HUDEP-2 (cell line): Measurements from ENCODE around the gene CPB2.

Experiments
- DNase-seq, 76 experiments: peaks; one replicate each; lab custom pipeline; 2025; ENCODE audit not compliant: unreplicated experiment in 76 of 76; lab: John Stamatoyannopoulos, UW

CPB2 gene

GRCh38 chr13:46101002-46101401, 3.8 kb downstream of the CPB2 start:
- no peak for DNase-seq

DNA sequence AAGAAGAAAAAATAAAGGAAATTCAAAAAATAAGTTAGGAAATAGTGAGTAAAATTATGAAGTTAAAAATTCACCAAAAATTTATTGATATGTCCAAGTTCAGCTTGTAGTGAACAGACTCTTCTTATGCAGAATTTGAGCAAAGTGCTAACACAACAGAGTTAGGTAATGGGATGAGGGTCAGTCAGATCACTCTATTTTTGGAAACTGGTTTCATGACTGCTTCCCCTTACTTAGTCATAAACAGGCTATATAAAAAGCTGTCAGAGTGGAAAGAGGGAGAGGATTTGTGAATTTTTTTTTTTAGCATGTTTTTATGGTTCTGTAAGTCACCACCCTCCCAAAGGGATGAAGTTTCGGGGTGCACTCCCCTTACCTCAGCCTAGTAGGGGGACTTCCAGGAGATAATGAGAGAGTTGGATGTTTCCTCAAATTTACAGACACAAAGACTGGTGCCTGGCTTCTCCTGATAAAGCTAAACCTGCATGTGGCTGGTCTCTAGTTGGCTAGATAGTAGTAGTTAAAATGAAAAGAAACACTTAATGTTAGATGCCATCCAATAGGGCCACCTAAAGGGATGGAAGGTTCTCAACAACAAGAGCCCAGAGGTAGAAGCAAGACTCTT, 4.5 kb downstream of the CPB2 start:
- DNase-seq: no peak

GRCh38 chr13:46097663-46098062, 7.2 kb downstream of the CPB2 start:
- no peak for DNase-seq

DNA sequence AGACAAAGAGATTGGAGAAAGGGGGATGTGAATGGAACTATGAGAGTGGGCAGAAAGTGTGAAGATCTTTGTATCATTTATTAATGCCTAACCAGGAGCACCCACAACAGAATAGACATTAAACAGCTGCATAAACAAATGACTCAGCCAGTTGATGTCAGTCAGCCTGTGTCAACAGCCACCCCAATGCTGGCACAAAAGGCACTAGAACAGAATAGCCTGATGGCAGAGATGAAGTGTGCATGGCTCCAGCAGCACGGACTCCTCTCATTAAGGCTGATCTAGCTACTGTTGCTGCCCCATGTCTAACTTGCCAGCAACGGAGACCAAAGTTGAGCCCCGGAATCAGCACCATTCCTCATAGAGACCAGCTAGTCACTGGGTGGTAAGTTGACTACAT, 7.8 kb downstream of the CPB2 start:
- no peak for DNase-seq

DNA sequence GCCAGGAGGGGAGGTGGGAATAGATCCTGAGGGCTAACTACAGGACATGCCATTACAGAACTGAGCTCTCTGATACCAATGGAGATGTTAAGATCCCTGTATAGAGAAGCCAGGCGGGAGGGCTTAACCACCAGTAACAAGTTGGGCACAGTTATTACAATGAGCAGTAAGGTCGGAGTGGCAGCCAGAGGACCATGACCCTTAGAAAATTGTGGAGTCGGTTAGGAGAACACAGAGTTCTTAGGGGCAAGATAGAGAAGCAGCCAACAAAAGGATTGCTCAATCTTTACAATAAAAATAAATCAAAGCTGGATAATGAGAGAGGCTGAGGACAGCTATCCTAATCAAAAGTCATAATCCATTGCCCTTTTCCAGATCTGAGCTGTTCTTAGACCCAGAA, 10.4 kb downstream of the CPB2 start:
- no peak for DNase-seq

DNA sequence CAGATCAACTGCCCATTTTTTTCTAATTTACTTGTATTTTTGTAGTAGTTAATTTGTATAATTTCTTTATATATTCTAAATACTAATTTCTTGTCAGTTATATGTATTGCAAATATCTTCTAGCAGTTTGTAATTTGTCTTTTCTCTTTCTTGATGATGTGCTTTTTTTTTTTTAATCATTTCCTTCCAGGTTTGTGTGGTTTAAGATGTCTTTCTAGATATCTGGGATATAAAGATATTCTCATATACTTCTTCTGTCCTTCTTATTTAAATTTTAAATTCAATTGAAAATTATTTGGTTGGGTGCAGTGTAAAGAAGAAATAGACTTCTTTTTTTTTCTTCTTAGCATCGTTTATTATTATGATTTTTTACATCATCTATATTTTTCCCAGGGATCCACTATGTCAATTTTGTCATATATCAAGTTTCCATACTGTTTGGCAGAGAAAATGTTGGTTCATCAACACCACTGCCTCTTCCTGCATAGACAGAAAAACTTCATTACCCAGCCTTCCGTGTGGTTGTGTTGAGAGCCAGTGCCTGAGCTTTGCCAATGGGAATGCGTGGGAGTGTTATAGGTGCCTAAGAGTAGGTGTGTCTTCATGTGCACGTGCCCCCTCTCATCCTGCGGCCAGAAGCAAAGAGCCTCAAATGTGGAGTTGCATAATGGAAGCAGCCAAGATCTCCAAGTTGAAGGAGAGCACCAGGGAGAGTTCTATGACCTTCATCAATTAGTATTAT, 15.8 kb downstream of the CPB2 start:
- peak in 1 of 76 experiments; percentile 6 for DNase-seq

DNA sequence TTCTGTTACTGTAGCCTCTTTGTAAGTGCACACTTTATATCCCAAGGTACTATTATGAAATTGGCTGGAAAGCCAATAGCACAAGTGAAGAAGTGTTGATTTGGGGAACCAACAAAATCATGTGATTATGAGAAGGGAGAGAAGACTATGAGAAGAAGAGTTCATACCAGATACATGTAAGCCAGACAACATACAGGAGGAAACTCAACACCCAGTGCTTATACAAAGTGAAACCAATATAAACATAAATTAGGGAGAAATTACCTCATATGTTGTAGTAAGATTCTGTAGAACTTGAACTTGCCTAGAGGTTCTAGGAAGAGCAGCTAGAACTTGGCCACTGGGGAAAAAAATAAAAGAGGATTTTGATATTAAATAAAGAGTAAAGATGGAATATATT, 17.4 kb downstream of the CPB2 start:
- DNase-seq: no peak

DNA sequence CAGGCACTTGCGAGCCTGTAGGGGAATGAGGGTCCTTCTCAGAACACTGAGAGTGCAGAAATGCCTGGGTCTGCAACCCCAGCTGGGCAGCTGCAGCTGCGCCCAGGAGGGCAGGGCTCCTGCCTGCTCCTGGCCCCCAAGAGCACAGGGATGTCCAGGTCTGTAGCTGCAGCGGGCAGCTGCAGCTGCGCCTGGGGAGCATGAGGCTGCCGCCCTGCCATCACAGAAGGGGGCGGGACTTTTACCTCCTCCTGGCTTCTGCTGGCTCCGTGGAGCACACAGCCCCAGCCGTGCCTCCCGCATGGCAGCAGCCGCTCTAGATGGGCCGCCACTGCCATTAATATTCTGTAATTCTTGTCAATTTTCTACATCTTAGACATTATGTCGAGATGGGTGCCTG, 17.8 kb downstream of the CPB2 start:
- no peak for DNase-seq

- DNase-seq: no peak
Measured at GRCh38 chr13:46086421-46086922, 18.4 kb downstream of the CPB2 start.

- no peak for DNase-seq
Measured at GRCh38 chr13:46085737-46086136, 19.1 kb downstream of the CPB2 start.

- no peak for DNase-seq
Measured at GRCh38 chr13:46082324-46082723, 22.5 kb downstream of the CPB2 start.

DNA sequence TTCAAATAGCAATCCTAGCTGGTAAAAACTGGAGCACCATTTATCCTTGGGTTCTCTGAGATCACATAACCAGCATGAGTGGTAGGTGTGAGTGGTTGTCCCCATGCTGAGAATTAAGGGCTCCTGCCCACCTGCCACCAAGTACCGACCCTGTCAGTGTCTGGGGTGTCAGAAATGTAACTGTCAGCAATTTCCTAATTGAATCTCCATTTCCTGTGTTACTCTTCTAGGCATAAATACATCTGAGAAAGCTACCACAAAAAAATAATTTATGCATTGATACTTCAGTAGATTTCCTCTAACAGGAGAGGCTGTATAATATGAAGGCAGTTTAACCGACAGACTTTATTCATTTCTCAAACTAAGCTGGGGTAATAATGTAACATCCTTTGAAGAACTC, 25.1 kb downstream of the CPB2 start:
- DNase-seq: no peak

- no peak for DNase-seq
Measured at GRCh38 chr13:46077265-46077664, 27.6 kb downstream of the CPB2 start.

- no peak for DNase-seq
Measured at GRCh38 chr13:46076827-46077226, 28.0 kb downstream of the CPB2 start.

DNA sequence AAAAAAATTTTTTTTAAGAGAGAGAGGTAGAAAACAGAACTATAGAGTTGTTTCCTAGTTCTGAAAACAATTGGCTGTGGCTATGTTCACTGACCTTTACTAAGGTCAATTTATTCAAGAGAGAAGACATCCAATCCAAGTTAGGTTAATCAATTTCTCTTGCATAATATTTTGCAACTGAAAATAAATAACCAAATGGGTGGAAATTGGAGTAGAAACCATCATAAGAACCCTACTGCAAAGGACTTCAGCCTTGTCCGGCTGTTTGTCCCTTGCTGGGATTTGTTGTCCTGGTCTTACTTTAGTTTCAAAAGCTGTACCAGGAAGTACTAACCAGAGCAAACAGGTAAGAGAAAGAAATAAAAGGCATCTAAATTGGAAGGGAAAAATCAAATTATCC, 29.0 kb downstream of the CPB2 start:
- DNase-seq: no peak

DNA sequence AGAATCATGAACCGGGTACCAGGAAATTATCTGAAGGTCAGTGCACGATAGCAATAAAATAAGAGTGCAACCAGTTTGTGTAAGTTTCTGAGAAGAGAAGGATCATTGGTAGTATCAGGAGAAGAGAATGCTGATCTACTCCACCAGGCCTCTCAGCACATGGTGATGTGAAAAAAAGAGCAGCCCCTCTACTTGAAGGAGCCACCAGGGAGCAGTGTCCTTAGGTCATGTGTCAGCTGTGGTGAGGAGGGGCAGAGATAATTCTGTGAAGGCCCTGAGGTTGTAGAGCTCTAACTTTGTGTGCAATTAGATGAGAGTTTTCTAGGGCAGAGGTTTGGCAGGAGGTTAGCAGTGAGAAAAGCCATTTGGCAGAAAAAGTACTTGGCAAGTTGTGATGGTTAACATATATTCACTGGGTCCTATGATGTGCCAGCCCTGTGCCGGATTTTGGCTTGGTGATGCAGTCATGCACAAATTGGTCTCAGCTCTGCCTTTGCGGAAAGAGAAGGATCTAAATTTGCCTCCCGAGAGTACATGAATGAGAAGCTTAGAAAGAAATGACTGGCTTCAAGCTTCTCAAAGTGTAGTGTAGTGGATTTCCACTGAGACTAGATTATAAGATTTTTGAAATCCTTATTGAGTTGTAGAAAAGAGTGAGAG, 33.1 kb downstream of the CPB2 start:
- peak in 8 of 76 experiments; percentile 3 to 24 (median 6) for DNase-seq

GRCh38 chr13:46063292-46063691, 41.5 kb downstream of the CPB2 start:
- no peak for DNase-seq

DNA sequence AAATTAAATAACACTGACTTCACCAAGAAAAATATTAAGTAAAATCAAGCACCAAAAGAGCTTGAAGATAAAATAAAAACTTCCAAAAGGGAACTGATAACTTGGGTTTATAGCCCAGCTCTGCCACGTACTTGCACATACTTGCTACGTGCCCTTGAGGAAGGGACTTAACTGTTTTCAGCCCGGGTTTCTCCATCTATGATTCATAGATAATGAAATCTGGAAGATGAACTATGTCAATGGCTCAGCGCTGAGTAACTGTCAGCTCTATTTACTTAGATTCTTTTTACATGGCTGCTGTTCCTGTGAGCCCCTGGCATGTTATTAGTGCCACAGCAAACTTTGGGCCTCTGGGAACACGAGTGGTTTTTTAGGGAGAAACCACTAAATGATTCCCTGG, 42.6 kb downstream of the CPB2 start:
- DNase-seq: no peak

DNA sequence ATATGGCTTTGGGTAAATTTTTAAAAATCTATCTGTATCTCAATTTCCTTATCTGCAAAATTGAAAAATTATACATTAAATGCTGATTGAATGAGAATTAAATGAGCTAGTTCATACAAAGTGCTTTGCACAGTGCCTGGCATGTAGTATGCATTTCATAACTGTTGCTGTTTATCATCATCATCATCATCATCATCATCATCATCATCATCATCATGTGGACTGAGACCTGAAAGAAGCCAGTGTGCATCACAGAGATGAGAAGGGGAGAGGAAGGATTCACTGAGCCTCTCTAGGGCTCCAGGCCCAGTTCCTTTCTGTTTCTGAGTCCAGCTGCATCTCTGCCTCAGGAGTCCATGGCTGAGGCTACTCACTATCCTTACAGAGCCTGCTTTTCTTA, 45.4 kb downstream of the CPB2 start:
- DNase-seq: no peak

GRCh38 chr13:46058268-46058667, 46.6 kb downstream of the CPB2 start:
- no peak for DNase-seq

DNA sequence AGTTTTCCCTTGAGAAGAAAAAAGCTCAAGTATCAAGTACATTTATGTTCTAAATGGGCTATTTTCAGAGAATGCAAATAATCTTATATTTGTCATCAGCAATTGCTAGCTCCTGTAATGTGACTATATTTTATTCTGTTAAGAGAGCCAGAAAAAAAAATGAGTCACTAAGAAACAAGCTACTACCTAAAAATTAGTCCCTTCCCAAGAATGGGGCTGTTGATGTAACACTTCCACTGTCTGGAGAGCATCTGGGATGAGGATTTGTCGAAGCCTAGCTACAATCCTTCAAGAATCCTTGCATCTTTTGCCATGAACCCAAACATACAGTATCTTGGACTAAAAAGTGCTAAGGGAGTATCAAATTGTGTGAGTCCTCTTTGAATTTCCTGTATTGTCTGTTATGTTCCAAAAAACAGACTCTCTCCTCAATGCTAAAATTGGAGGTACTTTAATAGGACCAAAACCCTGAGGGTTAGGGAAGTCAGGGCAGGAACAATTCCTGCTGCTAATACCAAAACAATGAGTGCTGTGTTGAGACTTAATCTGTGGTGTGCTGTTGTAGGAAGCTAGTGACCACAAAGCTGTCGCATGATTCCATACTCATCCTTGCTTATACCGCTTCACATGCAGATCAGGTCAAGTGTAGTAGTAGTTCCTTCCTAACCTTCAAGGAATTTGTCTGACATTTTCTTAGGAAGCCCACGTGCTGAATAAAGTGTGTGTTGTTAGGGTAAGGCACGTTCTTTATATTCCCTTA, 47.4 kb downstream of the CPB2 start:
- DNase-seq: no peak
